Measurements from ENCODE around the gene TENT4B.

TENT4B gene

DNA sequence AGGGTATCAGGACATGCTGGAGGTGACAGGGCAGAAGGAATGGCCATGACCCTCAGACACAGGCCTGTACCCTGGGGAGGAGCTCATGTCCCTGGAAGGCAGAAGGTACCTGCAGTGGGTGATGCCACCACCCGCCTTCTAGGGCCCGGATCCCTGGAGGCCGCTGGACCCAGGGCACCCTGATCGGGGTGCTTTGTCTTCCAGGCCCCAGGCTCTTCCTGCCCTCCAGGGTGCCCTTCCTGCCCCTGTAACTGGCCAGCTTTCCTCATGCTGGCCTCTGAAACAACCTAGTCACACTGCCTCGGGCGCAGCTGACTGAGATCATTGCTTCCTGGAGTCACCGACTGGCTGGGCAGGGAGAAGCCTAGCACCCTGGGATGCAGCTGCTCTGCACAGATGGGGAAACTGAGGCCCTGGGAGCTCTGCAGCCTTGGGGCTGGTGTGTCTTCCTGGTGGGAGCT, 119.0 kb downstream of the TENT4B start:
- TF ChIP-seq, protein P1, sequence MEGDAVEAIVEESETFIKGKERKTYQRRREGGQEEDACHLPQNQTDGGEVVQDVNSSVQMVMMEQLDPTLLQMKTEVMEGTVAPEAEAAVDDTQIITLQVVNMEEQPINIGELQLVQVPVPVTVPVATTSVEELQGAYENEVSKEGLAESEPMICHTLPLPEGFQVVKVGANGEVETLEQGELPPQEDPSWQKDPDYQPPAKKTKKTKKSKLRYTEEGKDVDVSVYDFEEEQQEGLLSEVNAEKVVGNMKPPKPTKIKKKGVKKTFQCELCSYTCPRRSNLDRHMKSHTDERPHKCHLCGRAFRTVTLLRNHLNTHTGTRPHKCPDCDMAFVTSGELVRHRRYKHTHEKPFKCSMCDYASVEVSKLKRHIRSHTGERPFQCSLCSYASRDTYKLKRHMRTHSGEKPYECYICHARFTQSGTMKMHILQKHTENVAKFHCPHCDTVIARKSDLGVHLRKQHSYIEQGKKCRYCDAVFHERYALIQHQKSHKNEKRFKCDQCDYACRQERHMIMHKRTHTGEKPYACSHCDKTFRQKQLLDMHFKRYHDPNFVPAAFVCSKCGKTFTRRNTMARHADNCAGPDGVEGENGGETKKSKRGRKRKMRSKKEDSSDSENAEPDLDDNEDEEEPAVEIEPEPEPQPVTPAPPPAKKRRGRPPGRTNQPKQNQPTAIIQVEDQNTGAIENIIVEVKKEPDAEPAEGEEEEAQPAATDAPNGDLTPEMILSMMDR (IDR thresholded peaks at IDR 0.05; ENCODE audit: unreplicated experiment in 3 of 3): no peak

GRCh38 chr16:50272687-50273381, 119.7 kb downstream of the TENT4B start:
- Mint-ChIP-seq H3K4me3 (no peak overlapping the region), H3K4me1 (no peaks in the 10 kb centered on the region), H3K27me3 (ENCODE audit: low read depth) (peaks cover 4% of the 10 kb centered on the region), H3K9me3 (no peaks in the 10 kb centered on the region), H3K36me3 (ENCODE audit: low read depth) (no peaks in the 10 kb centered on the region), H3K27ac (no peak overlapping the region)
- TF ChIP-seq, protein P1 (IDR thresholded peaks at IDR 0.05; ENCODE audit: unreplicated experiment in 3 of 3): no peak

More for the DNA sequence above, 119.0 kb downstream of the TENT4B start:
- H3K4me3 Mint-ChIP-seq: no peak overlapping the region
- H3K27ac Mint-ChIP-seq: no peak overlapping the region
- H3K4me1 Mint-ChIP-seq: peaks cover under 1% of the 10 kb centered on the region
- no peaks in the 10 kb centered on the region for H3K36me3 Mint-ChIP-seq (ENCODE audit: low read depth)
- H3K27me3 Mint-ChIP-seq (ENCODE audit: low read depth): peaks cover 4% of the 10 kb centered on the region
- no peaks in the 10 kb centered on the region for H3K9me3 Mint-ChIP-seq

- TF ChIP-seq, protein P1 (IDR thresholded peaks at IDR 0.05; ENCODE audit: unreplicated experiment in 3 of 3): no peak
- Mint-ChIP-seq H3K27ac (no peak overlapping the region), H3K27me3 (ENCODE audit: low read depth) (peaks cover 4% of the 10 kb centered on the region), H3K4me1 (no peaks in the 10 kb centered on the region), H3K36me3 (ENCODE audit: low read depth) (no peaks in the 10 kb centered on the region), H3K9me3 (peaks cover 1% of the 10 kb centered on the region), H3K4me3 (no peak overlapping the region)
Observed at GRCh38 chr16:50273382-50273690, 120.2 kb downstream of the TENT4B start.

DNA sequence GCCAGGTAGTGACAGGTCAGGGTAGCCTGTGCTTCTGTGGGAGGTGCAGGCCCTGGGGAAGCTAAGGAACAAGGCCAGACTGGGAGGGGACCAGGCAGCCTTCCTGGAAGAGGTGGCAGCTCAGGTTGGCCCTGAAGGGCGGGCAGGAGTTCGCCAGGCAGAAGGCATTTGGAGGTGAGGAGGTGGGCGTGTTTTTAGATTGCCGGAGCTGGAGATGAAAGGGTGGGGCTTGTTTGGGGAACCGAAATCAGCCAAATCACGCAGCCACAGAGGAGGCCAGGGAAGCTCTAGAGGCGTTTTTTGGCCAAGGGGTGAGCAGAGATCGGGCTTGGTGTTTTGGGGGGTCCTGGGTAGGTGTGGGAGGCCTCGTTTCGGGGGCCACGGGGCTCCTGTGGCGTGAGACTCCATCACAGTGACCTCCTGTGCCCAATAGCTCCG, 120.8 kb downstream of the TENT4B start:
- H3K4me1 Mint-ChIP-seq: no peaks in the 10 kb centered on the region
- TF ChIP-seq, protein P1 (IDR thresholded peaks at IDR 0.05; ENCODE audit: unreplicated experiment in 3 of 3): no peak
- H3K27me3 Mint-ChIP-seq (ENCODE audit: low read depth): peaks cover 4% of the 10 kb centered on the region
- no peak overlapping the region for H3K4me3 Mint-ChIP-seq
- no peak overlapping the region for H3K27ac Mint-ChIP-seq
- H3K9me3 Mint-ChIP-seq: peaks cover 3% of the 10 kb centered on the region
- H3K36me3 Mint-ChIP-seq (ENCODE audit: low read depth): no peaks in the 10 kb centered on the region

DNA sequence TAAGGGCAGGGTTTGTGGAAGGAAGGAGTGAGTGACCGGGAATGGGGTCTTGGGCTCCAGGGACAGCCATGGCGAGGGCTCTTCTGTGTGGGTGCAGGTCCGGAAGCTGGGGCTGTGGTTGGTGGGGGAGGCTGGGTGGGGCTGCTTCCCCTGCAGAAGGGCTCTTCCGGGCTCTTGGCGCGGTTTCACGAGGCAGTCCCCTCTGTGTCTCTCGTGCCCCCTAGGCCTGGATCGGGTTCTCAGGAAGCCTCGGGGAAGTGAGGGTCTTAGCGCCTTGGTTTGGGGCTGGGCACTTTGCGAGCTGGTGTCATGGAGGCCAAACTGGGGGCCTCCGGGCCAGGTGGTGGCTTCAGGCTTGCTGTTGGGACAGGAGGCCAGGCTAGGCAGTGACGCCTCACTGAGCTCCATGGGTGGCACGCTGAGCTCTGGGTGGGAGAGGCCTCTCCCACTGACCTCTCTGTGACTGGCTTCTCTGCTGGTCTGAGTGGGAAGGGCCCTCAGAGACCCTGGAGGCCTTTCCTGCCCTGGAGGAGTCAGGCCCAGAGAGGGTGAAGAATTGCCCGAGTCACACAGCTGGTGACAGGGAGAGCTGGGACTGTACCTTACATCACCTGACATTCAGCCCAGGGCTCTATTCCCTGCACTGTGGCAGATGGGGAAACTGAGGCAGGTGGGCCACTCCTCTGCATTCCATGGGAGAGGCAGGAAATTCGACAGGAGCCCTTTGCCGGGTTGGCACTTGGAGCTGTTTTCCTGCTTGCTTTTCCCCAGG, 121.4 kb downstream of the TENT4B start:
- H3K4me3 Mint-ChIP-seq: no peak overlapping the region
- H3K9me3 Mint-ChIP-seq: peaks cover 3% of the 10 kb centered on the region
- H3K27me3 Mint-ChIP-seq (ENCODE audit: low read depth): peaks cover 4% of the 10 kb centered on the region
- H3K27ac Mint-ChIP-seq: no peak overlapping the region
- TF ChIP-seq, protein P1 (IDR thresholded peaks at IDR 0.05; ENCODE audit: unreplicated experiment in 3 of 3): no peak
- H3K4me1 Mint-ChIP-seq: no peaks in the 10 kb centered on the region
- no peaks in the 10 kb centered on the region for H3K36me3 Mint-ChIP-seq (ENCODE audit: low read depth)
